ENCODE data around the gene UMAD1. TPM values are rescaled to one million over a fixed set of nuclear protein-coding genes. Genes with fewer than 3 reads are reported as not detected.

The UMAD1 gene
- total and polyA plus RNA-seq, 2 donors from 2014 or later: 18.0 to 20.3 TPM

DNA sequence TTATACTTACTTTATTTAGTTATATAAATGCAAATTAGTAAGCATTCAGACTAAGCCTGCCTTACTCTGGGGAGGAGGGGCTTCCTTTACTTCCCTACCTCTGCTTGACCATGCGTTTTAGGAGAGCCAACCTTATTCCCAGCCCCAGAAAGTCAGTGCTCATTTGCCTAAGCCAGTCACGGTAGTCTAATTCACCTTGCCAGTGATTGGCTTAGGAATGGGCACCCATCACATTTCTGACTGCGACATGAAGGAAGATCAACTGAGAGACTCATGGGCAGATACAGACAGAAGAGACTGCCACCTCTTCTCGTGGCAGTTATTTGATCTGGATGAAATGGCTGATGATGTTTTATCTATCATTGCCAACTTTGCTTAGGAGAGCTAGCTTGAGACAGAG is 48.4 kb downstream of the UMAD1 start:
- FAIRE-seq: no peak
- no peaks in the 10 kb centered on the region for H3K27me3 ChIP-seq (ENCODE audit: control insufficient read depth, insufficient read depth, low read length)
- no peak for DNase-seq
- no peak overlapping the region for H3K4me3 ChIP-seq (ENCODE audit: low read length in 3 of 3)
- no peak overlapping the region for H3K9ac ChIP-seq (ENCODE audit: low read length in 3 of 3)
- TF ChIP-seq, protein P1, sequence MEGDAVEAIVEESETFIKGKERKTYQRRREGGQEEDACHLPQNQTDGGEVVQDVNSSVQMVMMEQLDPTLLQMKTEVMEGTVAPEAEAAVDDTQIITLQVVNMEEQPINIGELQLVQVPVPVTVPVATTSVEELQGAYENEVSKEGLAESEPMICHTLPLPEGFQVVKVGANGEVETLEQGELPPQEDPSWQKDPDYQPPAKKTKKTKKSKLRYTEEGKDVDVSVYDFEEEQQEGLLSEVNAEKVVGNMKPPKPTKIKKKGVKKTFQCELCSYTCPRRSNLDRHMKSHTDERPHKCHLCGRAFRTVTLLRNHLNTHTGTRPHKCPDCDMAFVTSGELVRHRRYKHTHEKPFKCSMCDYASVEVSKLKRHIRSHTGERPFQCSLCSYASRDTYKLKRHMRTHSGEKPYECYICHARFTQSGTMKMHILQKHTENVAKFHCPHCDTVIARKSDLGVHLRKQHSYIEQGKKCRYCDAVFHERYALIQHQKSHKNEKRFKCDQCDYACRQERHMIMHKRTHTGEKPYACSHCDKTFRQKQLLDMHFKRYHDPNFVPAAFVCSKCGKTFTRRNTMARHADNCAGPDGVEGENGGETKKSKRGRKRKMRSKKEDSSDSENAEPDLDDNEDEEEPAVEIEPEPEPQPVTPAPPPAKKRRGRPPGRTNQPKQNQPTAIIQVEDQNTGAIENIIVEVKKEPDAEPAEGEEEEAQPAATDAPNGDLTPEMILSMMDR (IDR thresholded peaks at IDR 0.05; ENCODE audit: borderline replicate concordance, extremely low read depth, insufficient read depth): no peak
- intact Hi-C loops (cut with DNase I): no loop called here
- no peaks in the 10 kb centered on the region for H3K9me3 ChIP-seq (ENCODE audit: control insufficient read depth in 2 of 3, insufficient read depth in 1 of 3, low read length in 3 of 3)
- no peaks in the 10 kb centered on the region for H3K36me3 ChIP-seq (ENCODE audit: control insufficient read depth in 2 of 3, insufficient read depth in 3 of 3, low read length in 3 of 3)
- no peak overlapping the region for H3K27ac ChIP-seq (ENCODE audit: low read depth in 2 of 2, low read length in 2 of 2)
- H3K4me1 ChIP-seq (ENCODE audit: control insufficient read depth in 2 of 3, insufficient read depth in 2 of 3, low read depth in 1 of 3, low read length in 3 of 3): peaks cover 0 to 11% (median 0%) of the 10 kb centered on the region in 3 donors

DNA sequence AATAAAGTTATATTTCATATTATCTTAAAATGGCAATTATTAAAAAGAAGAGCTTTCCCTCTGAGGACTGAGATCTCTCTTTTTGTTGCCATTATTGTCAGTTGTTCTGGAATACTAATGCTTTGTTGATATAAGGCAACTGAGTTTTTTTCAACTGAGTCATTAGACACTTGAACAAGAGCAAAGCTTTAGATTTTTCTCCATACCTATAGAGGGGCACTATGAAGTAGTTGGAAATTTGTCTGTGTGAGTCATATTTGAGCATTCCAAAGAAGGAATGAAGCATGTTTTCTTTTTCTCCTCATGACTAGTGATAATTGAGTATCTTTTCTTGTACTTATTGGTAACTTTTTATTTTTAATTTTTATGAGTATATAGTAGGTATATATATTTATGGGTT is 53.3 kb downstream of the UMAD1 start:
- intact Hi-C loops (cut with DNase I): no loop called here
- H3K4me3 ChIP-seq (ENCODE audit: low read length in 3 of 3): no peak overlapping the region
- TF ChIP-seq, protein P1 (IDR thresholded peaks at IDR 0.05; ENCODE audit: borderline replicate concordance, extremely low read depth, insufficient read depth): no peak
- no peak for DNase-seq
- H3K9me3 ChIP-seq (ENCODE audit: control insufficient read depth in 2 of 3, insufficient read depth in 1 of 3, low read length in 3 of 3): no peaks in the 10 kb centered on the region
- H3K27me3 ChIP-seq (ENCODE audit: control insufficient read depth, insufficient read depth, low read length): no peaks in the 10 kb centered on the region
- H3K36me3 ChIP-seq (ENCODE audit: control insufficient read depth in 2 of 3, insufficient read depth in 3 of 3, low read length in 3 of 3): no peaks in the 10 kb centered on the region
- no peak overlapping the region for H3K27ac ChIP-seq (ENCODE audit: low read depth in 2 of 2, low read length in 2 of 2)
- no peak overlapping the region for H3K9ac ChIP-seq (ENCODE audit: low read length in 3 of 3)
- no peak for FAIRE-seq
- peaks cover 0 to 19% (median 2%) of the 10 kb centered on the region in 3 donors for H3K4me1 ChIP-seq (ENCODE audit: control insufficient read depth in 2 of 3, insufficient read depth in 2 of 3, low read depth in 1 of 3, low read length in 3 of 3)

DNA sequence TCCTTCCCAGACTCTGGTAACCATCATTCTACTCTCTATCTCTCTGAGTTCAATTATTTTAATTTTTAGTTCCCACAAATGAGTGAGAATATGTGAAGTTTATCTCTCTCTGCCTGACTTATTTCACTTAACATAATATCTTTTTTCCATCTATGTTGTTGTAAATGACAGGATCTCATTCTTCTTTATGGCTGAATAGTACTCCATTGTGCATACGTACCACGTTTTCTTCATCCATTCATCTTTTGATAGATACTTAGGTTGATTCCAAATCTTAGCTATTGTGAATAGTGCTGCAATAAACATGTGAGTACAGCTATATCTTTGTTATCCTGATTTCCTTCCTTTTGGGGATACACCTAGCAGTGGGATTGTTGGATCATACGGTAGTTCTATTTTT is 54.0 kb downstream of the UMAD1 start:
- H3K4me1 ChIP-seq (ENCODE audit: control insufficient read depth in 2 of 3, insufficient read depth in 2 of 3, low read depth in 1 of 3, low read length in 3 of 3): peaks cover 0 to 19% (median 2%) of the 10 kb centered on the region in 3 donors
- no peaks in the 10 kb centered on the region for H3K27me3 ChIP-seq (ENCODE audit: control insufficient read depth, insufficient read depth, low read length)
- H3K27ac ChIP-seq (ENCODE audit: low read depth in 2 of 2, low read length in 2 of 2): no peak overlapping the region
- DNase-seq: no peak
- no peaks in the 10 kb centered on the region for H3K9me3 ChIP-seq (ENCODE audit: control insufficient read depth in 2 of 3, insufficient read depth in 1 of 3, low read length in 3 of 3)
- no peak overlapping the region for H3K4me3 ChIP-seq (ENCODE audit: low read length in 3 of 3)
- H3K36me3 ChIP-seq (ENCODE audit: control insufficient read depth in 2 of 3, insufficient read depth in 3 of 3, low read length in 3 of 3): no peaks in the 10 kb centered on the region
- TF ChIP-seq, protein P1 (IDR thresholded peaks at IDR 0.05; ENCODE audit: borderline replicate concordance, extremely low read depth, insufficient read depth): no peak
- no peak overlapping the region for H3K9ac ChIP-seq (ENCODE audit: low read length in 3 of 3)
- no peak for FAIRE-seq
- intact Hi-C loops (cut with DNase I): no loop called here
